B cell (primary cell): Measurements from ENCODE around the gene PEX14.

Experiments used
- CTCF ChIP-seq: fragments of 200-600 bp; IDR thresholded peaks from one replicate; pipeline ENCODE4 v1.8.0; 2022; ENCODE audit warnings: antibody characterized with exemption, mild to moderate bottlenecking
- EZH2 ChIP-seq: IDR thresholded peaks from 2 replicates; pipeline ENCODE4 v1.6.1; 2012; ENCODE audit warnings: borderline replicate concordance, low read depth, mild to moderate bottlenecking, moderate library complexity, low read length; ENCODE audit not compliant: insufficient read depth, poor library complexity, severe bottlenecking

DNA sequence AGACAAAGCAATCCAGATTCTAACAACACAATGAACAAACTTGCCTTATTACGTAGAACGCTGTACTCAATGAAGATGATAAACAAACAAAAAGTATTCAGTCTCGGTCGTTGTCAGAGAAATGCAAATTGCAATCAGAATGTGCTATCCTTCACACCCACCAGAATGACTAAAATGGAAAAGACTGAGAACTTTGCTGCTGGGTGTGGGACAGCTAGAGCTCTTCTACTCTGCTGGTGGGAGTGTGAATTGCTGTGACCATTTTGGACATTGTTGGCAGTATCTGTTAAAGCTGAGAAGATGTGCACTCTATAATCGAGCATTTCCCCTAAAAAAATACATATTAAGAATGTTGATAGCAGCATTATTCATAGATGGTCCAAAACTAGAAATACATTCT lies 111.4 kb downstream of the PEX14 start:
- no peak for TF ChIP-seq CTCF
- TF ChIP-seq EZH2: no peak
